GM12878 (cell line): ENCODE results near the gene WNT9A. TPM values are rescaled to one million over a fixed set of nuclear protein-coding genes. Genes with fewer than 3 reads are reported as not detected.

Experiments used
- ATAC-seq: fragments of 200-7000 bp; cut with Tn5 transposase; 3 replicates; pipeline ENCODE4 v1.9.1; 2020; ENCODE audit warnings: mild to moderate bottlenecking, moderate library complexity
- BruUV-seq: library from RNA; stranded (reverse); fragments of 400-500 nt; replicated peaks from 2 replicates; lab custom pipeline; 2021; lab: Mats Ljungman, UMichigan
- CTCF ChIA-PET: fragments of 300-600 bp; sonication (Branson Sonifier 250); formaldehyde crosslinking; extraction: SDS; loops from one replicate; lab custom pipeline; 2021; ENCODE audit warnings: inconsistent platforms; lab: Yijun Ruan, JAX
- POLR2A ChIA-PET: fragments of 350-600 bp; formaldehyde crosslinking; extraction: SDS; loops from one replicate; lab custom pipeline; 2021; ENCODE audit warnings: inconsistent platforms; lab: Charles Lee
- RAD21 ChIA-PET: fragments of 300-600 bp; sonication (Branson Sonifier 250); formaldehyde crosslinking; loops from one replicate; lab custom pipeline; 2023; ENCODE audit warnings: antibody characterized with exemption; ENCODE audit not compliant: unreplicated experiment; lab: Charles Lee
- SMC1A ChIA-PET: fragments of 300-600 bp; sonication (Branson Sonifier 250); formaldehyde crosslinking; loops from one replicate; lab custom pipeline; 2023; ENCODE audit not compliant: unreplicated experiment, uncharacterized antibody; lab: Charles Lee
- DNase-seq: peaks from one replicate; pipeline ENCODE4 v3.0.0-alpha.2; 2011; ENCODE audit warnings: low read depth, low spot score
- FAIRE-seq: peaks from 3 replicates; lab custom pipeline; 2011; peaks lifted over from hg19 to GRCh38; lab: Jason Lieb, UNC
- H2AFZ ChIP-seq: 2 replicates; pipeline ENCODE4 v1.6.0; 2011; ENCODE audit warnings: low read depth, low read length, control low read depth; ENCODE audit not compliant: control insufficient read depth
- H3K27ac ChIP-seq: 2 replicates; pipeline ENCODE4 v1.5.1; 2011; ENCODE audit warnings: control low read depth; ENCODE audit not compliant: control insufficient read depth, insufficient read depth
- H3K27me3 ChIP-seq, 2 experiments: replicated peaks in 1 of 2; 2 replicates each; pipeline versions ENCODE4 v1.6.0 to v1.6.1; 2011; ENCODE audit warnings: low read length in 1 of 2; ENCODE audit not compliant: control insufficient read depth in 2 of 2, insufficient read depth in 2 of 2
- H3K36me3 ChIP-seq, 2 experiments: 2 replicates each; pipeline ENCODE4 v1.5.1; 2011; ENCODE audit warnings: low read length in 1 of 2; ENCODE audit not compliant: control insufficient read depth in 2 of 2, insufficient read depth in 2 of 2
- H3K4me1 ChIP-seq: 2 replicates; pipeline ENCODE4 v1.6.1; 2011; ENCODE audit warnings: mild to moderate bottlenecking, low read length, moderate library complexity, mixed read lengths; ENCODE audit not compliant: control insufficient read depth, insufficient read depth
- H3K4me2 ChIP-seq: 2 replicates; pipeline ENCODE4 v1.6.0; 2011; ENCODE audit warnings: control low read depth; ENCODE audit not compliant: control insufficient read depth, insufficient read depth
- H3K4me3 ChIP-seq: fragments of 200-600 bp; sonication (generic); 2 replicates; pipeline ENCODE4 v1.5.1; 2016
- H3K79me2 ChIP-seq: 2 replicates; pipeline ENCODE4 v1.6.0; 2011; ENCODE audit warnings: low read length; ENCODE audit not compliant: control insufficient read depth, insufficient read depth
- H3K9ac ChIP-seq: 2 replicates; pipeline ENCODE4 v1.8.0; 2011; ENCODE audit warnings: low read length, control low read depth, mixed read lengths; ENCODE audit not compliant: control insufficient read depth, insufficient read depth
- H3K9me3 ChIP-seq: replicated peaks from 3 replicates; pipeline ENCODE4 v1.5.1; 2011; ENCODE audit warnings: mild to moderate bottlenecking, low read length; ENCODE audit not compliant: control insufficient read depth, insufficient read depth
- H4K20me1 ChIP-seq: 2 replicates; pipeline ENCODE4 v1.6.0; 2011; ENCODE audit not compliant: control insufficient read depth, insufficient read depth
- ATF3 ChIP-seq: IDR thresholded peaks from 2 replicates; pipeline ENCODE4 v1.6.1; 2011; ENCODE audit warnings: low read depth, mild to moderate bottlenecking, low read length, moderate library complexity, borderline replicate concordance; ENCODE audit errors: extremely low read depth
- CBX3 ChIP-seq: fragments of 200-600 bp; sonication (generic); IDR thresholded peaks from 2 replicates; pipeline ENCODE4 v1.6.1; 2016; ENCODE audit warnings: low read depth, borderline replicate concordance
- CREM ChIP-seq: IDR thresholded peaks from 2 replicates; pipeline ENCODE4 v1.6.1; 2014; ENCODE audit warnings: antibody characterized with exemption, low read depth
- MEF2A ChIP-seq: IDR thresholded peaks from 2 replicates; pipeline ENCODE4 v1.6.1; 2011; ENCODE audit warnings: low read depth, mild to moderate bottlenecking, low read length, moderate library complexity; ENCODE audit not compliant: insufficient read depth
- REST ChIP-seq: IDR thresholded peaks from 2 replicates; pipeline ENCODE4 v1.6.1; 2012; ENCODE audit warnings: mild to moderate bottlenecking, low read depth, low read length
- SIN3A ChIP-seq: IDR thresholded peaks from 2 replicates; pipeline ENCODE4 v1.6.1; 2012; ENCODE audit warnings: low read depth, low read length, improper control_type of control experiment
- SMAD1 ChIP-seq: fragments of 450-650 bp; IDR thresholded peaks from 2 replicates; pipeline ENCODE4 v1.6.1; 2018; ENCODE audit warnings: mild to moderate bottlenecking, low read depth; ENCODE audit not compliant: partially characterized antibody
- SUPT20H ChIP-seq: IDR thresholded peaks from 2 replicates; pipeline ENCODE4 v1.6.1; 2011; ENCODE audit warnings: low read depth, mild to moderate bottlenecking, low read length, moderate library complexity, borderline replicate concordance; ENCODE audit not compliant: control insufficient read depth
- ZBTB40 ChIP-seq: fragments of 450-650 bp; IDR thresholded peaks from 2 replicates; pipeline ENCODE4 v1.6.1; 2016; ENCODE audit warnings: mild to moderate bottlenecking, moderate library complexity, borderline replicate concordance
- WGBS: methylation state at CpG from one replicate; pipeline ENCODE4 v1.1.6; 2016; ENCODE audit warnings: low lambda C conversion rate; ENCODE audit not compliant: insufficient replicate concordance, insufficient coverage; ENCODE audit errors: missing lambda C conversion rate; 5-methylcytosine and 5-hydroxymethylcytosine counted together
- in situ Hi-C: fragments of 300-500 bp; cut with MboI; formaldehyde crosslinking; loops from 9 replicates; pipeline ENCODE4 v1.14.3; 2018; ENCODE audit warnings: mixed read lengths
- intact Hi-C: fragments of 100-400 bp; cut with micrococcal nuclease; formaldehyde crosslinking; loops from one replicate; pipeline ENCODE4 v1.14.2; 2022; ENCODE audit not compliant: unreplicated experiment
- polyA plus RNA-seq, 11 experiments: library from polyadenylated mRNA; depleted of rRNA in 4 of 11; unstranded in 6 of 11; stranded (reverse) in 5 of 11; fragments of >200 nt; fragmentation: Nextera tagmentation in 4 of 11; fragmentation: Illumina TruSeq in 1 of 11; extraction: Ambion mirVana in 4 of 11; extraction: Trizol in 1 of 11; gene quantifications; 1 replicate in 1 of 11; 2 replicates in 10 of 11; pipeline versions ENCODE4 v1.2.1 to v1.2.3, GENCODE V29; 2011 to 2016; ENCODE audit warnings: inconsistent platforms in 2 of 11, missing spikeins in 2 of 11, low read depth in 1 of 11
- total RNA-seq, 4 experiments: library from RNA; depleted of rRNA in 3 of 4; stranded (reverse); fragments of >200 nt in 3 of 4; fragmentation: Illumina TruSeq in 1 of 4; extraction: Trizol in 1 of 4; gene quantifications; 2 replicates each; pipeline versions ENCODE4 v1.2.1 to v1.2.3, GENCODE V29; 2013 to 2021
- TF ChIP-seq, protein P1 (sequence below): fragments of 450-650 bp; IDR thresholded peaks from 2 replicates; pipeline ENCODE4 v1.6.1; 2018; ENCODE audit warnings: borderline replicate concordance, mild to moderate bottlenecking; ENCODE audit not compliant: partially characterized antibody

WNT9A gene
- total and polyA plus RNA-seq, 10 of the 15 experiments (the other 5 are each of a cell fraction or from before 2014, with no cell fraction given): not detected

GRCh38 chr1:227944931-227945890, 2.5 kb downstream of the WNT9A start:
- no peaks in the 10 kb centered on the region for H3K79me2 ChIP-seq
- H4K20me1 ChIP-seq: no peaks in the 10 kb centered on the region
- SMC1A ChIA-PET: no interaction called here
- RAD21 ChIA-PET: no interaction called here
- H3K27me3 ChIP-seq: peaks cover 7 to 10% of the 10 kb centered on the region in 2 experiments
- H3K36me3 ChIP-seq: no peaks in the 10 kb centered on the region
- ATAC-seq: no peak
- CTCF ChIA-PET: interaction anchor here (1.0 kb wide), 1 partner anchor 183 kb away, joined by 4 read pairs; no protein-coding TSS in a partner anchor
- H3K27ac ChIP-seq: no peak overlapping the region
- POLR2A ChIA-PET: no interaction called here
- no peaks in the 10 kb centered on the region for H3K9me3 ChIP-seq
- H3K4me1 ChIP-seq: no peaks in the 10 kb centered on the region
- no peak for DNase-seq
- H3K4me2 ChIP-seq: no peak overlapping the region
- no peak overlapping the region for H3K9ac ChIP-seq
- no peak overlapping the region for H3K4me3 ChIP-seq
- intact Hi-C loops: loop anchor here (10.0 kb wide), 1 partner anchor 400 kb away; no protein-coding TSS in a partner anchor
- BruUV-seq: no TSS peak
- no peak for FAIRE-seq
- in situ Hi-C loops: no loop called here
- no peak overlapping the region for H2AFZ ChIP-seq
- 21% methylated on average over 18 of the region's 18 CpGs for WGBS
- TF ChIP-seq SUPT20H (no peak), ZBTB40 (no peak), CREM (no peak), ATF3 (no peak), SIN3A (no peak), SMAD1 (no peak), MEF2A (no peak), REST (no peak), CBX3 (no peak)
- TF ChIP-seq, protein P1, sequence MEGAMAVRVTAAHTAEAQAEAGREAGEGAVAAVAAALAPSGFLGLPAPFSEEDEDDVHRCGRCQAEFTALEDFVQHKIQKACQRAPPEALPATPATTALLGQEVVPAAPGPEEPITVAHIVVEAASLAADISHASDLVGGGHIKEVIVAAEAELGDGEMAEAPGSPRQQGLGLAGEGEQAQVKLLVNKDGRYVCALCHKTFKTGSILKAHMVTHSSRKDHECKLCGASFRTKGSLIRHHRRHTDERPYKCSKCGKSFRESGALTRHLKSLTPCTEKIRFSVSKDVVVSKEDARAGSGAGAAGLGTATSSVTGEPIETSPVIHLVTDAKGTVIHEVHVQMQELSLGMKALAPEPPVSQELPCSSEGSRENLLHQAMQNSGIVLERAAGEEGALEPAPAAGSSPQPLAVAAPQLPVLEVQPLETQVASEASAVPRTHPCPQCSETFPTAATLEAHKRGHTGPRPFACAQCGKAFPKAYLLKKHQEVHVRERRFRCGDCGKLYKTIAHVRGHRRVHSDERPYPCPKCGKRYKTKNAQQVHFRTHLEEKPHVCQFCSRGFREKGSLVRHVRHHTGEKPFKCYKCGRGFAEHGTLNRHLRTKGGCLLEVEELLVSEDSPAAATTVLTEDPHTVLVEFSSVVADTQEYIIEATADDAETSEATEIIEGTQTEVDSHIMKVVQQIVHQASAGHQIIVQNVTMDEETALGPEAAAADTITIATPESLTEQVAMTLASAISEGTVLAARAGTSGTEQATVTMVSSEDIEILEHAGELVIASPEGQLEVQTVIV: no peak
